Lung (tissue), 12 donors: ENCODE data around the gene PGAM2. TPM values are rescaled to one million over a fixed set of nuclear protein-coding genes. Genes with fewer than 3 reads are reported as not detected.

ENCODE experiments used
- ATAC-seq: fragments of 200-7000 bp; cut with Tn5 transposase; one replicate; pipeline ENCODE4 v1.9.1; 2020; ENCODE audit warnings: moderate number of reproducible peaks; ENCODE audit not compliant: insufficient read depth, low FRiP score
- DNase-seq, 3 donors: peaks; one replicate each; pipeline ENCODE4 v3.0.0-alpha.2; 2013 to 2017
- H3K27ac ChIP-seq, 2 donors: one replicate each; pipeline ENCODE4 v1.5.1; 2013; ENCODE audit warnings: mild to moderate bottlenecking in 2 of 2, moderate library complexity in 2 of 2, control low read depth in 1 of 2, inconsistent platforms in 1 of 2, low read depth in 1 of 2, low read length in 1 of 2
- H3K27me3 ChIP-seq, 3 donors: one replicate each; pipeline ENCODE4 v1.5.1; 2013; ENCODE audit warnings: low read length in 2 of 3; ENCODE audit not compliant: control insufficient read depth in 3 of 3, insufficient read depth in 3 of 3
- H3K36me3 ChIP-seq, 4 donors: one replicate each; pipeline ENCODE4 v1.5.1; 2013; ENCODE audit warnings: low read length in 4 of 4, mild to moderate bottlenecking in 1 of 4, moderate library complexity in 1 of 4; ENCODE audit not compliant: control insufficient read depth in 4 of 4, insufficient read depth in 4 of 4
- H3K4me1 ChIP-seq, 5 donors: one replicate each; pipeline ENCODE4 v1.5.1; 2013; ENCODE audit warnings: low read length in 5 of 5, mild to moderate bottlenecking in 2 of 5, moderate library complexity in 1 of 5; ENCODE audit not compliant: control insufficient read depth in 5 of 5, insufficient read depth in 5 of 5
- H3K4me3 ChIP-seq: one replicate; pipeline ENCODE4 v1.5.1; 2013; ENCODE audit warnings: mild to moderate bottlenecking, control low read depth, moderate library complexity
- H3K9ac ChIP-seq, 2 donors: one replicate each; pipeline ENCODE4 v1.5.1; 2013; ENCODE audit warnings: low read length in 2 of 2, control low read depth in 1 of 2; ENCODE audit not compliant: insufficient read depth in 1 of 2
- H3K9me3 ChIP-seq, 4 donors: one replicate each; pipeline ENCODE4 v1.5.1; 2013; ENCODE audit warnings: low read length in 3 of 4, mild to moderate bottlenecking in 1 of 4, moderate library complexity in 1 of 4; ENCODE audit not compliant: control insufficient read depth in 4 of 4, insufficient read depth in 3 of 4
- CTCF ChIP-seq: IDR thresholded peaks from 2 replicates; pipeline ENCODE4 v1.5.1; 2012; ENCODE audit warnings: mild to moderate bottlenecking; ENCODE audit errors: control extremely low read depth, extremely low read depth
- WGBS, 2 donors: extraction: QIAGEN DNeasy Blood & Tissue Kit; methylation state at CpG; one replicate each; pipeline ENCODE4 v1.1.7; 2013; 5-methylcytosine and 5-hydroxymethylcytosine counted together
- polyA plus RNA-seq, 2 donors: library from polyadenylated mRNA; stranded (reverse); fragments of 200-250 nt; gene quantifications; one replicate each; pipeline ENCODE4 v1.2.1, GENCODE V29; 2013
- total RNA-seq, 2 donors: library from RNA; depleted of rRNA in 1 of 2; stranded (reverse); fragments of >200 nt in 1 of 2; gene quantifications; one replicate each; pipeline ENCODE4 v1.2.1, GENCODE V29; 2014 to 2021
- donor health status: control.
- donor health status: control.
- donor health status: Bipolar disorder and iron deficiency.
- donor health status: healthy.
- donor health status: DM: yes; HTN: yes; CAD: no.

The PGAM2 gene
- total and polyA plus RNA-seq, 4 donors, result 0.63 to 0.85 (median 0.83) TPM; not detected in 1

- H3K27me3 ChIP-seq, result no peaks in the 10 kb centered on the region
- peaks cover 0 to 44% (median 15%) of the 10 kb centered on the region in 4 donors for H3K36me3 ChIP-seq
- TF ChIP-seq CTCF, result no peak
- whole genome bisulfite sequencing, 2 donors, result 81 to 83% methylated on average over 27 of the region's 27 CpGs
- H3K27ac ChIP-seq, result no peak overlapping the region
- H3K9ac ChIP-seq, result no peak overlapping the region
- H3K4me1 ChIP-seq, result no peaks in the 10 kb centered on the region
- DNase-seq (no peak), ATAC-seq (no peak)
- H3K4me3 ChIP-seq, result no peak overlapping the region
- no peaks in the 10 kb centered on the region for H3K9me3 ChIP-seq
Observed at GRCh38 chr7:44110719-44111635, 45.6 kb upstream of the PGAM2 start.

GRCh38 chr7:44109991-44110390 is 44.6 kb upstream of the PGAM2 start:
- Histone ChIP-seq H3K27me3 (no peaks in the 10 kb centered on the region), H3K36me3 (peaks cover 0 to 36% (median 15%) of the 10 kb centered on the region in 4 donors), H3K4me1 (peaks cover 0 to 7% (median 1%) of the 10 kb centered on the region in 5 donors), H3K9ac (no peak overlapping the region), H3K4me3 (no peak overlapping the region), H3K9me3 (no peaks in the 10 kb centered on the region), H3K27ac (no peak overlapping the region)
- TF ChIP-seq CTCF, result no peak
- ATAC-seq, result no peak
- no peak for DNase-seq
- 94 to 96% methylated on average over 18 of the region's 18 CpGs for WGBS, 2 donors

- no peak for DNase-seq
- Histone ChIP-seq H3K9me3 (no peaks in the 10 kb centered on the region), H3K9ac (no peak overlapping the region), H3K4me3 (no peak overlapping the region), H3K36me3 (peaks cover 0 to 27% (median 13%) of the 10 kb centered on the region in 4 donors), H3K4me1 (peaks cover 0 to 12% (median 3%) of the 10 kb centered on the region in 5 donors), H3K27me3 (no peaks in the 10 kb centered on the region), H3K27ac (no peak overlapping the region)
- TF ChIP-seq CTCF, result no peak
- no peak for ATAC-seq
- 90 to 95% methylated on average over 21 of the region's 21 CpGs for WGBS, 2 donors
Observed at GRCh38 chr7:44108768-44109750, 43.7 kb upstream of the PGAM2 start.
